Sigmoid colon (tissue), 7 donors: ENCODE data around the gene KCNMB2. TPM values are rescaled to one million over a fixed set of nuclear protein-coding genes. Genes with fewer than 3 reads are reported as not detected.

ENCODE experiments used
- DNase-seq: peaks from one replicate; pipeline ENCODE4 v3.0.0-alpha.2; 2019
- H3K27ac ChIP-seq, 4 donors: fragments of 200-600 bp; sonication (generic); one replicate each; pipeline ENCODE4 v1.5.1; 2016 to 2019; ENCODE audit warnings: mild to moderate bottlenecking in 1 of 4
- H3K27me3 ChIP-seq, 3 donors: fragments of 200-600 bp; sonication (generic); one replicate each; pipeline ENCODE4 v1.5.1; 2019; ENCODE audit warnings: mild to moderate bottlenecking in 1 of 3
- H3K36me3 ChIP-seq, 4 donors: fragments of 200-600 bp; sonication (generic); one replicate each; pipeline ENCODE4 v1.5.1; 2016 to 2019
- H3K4me1 ChIP-seq, 4 donors: fragments of 200-600 bp; sonication (generic); one replicate each; pipeline ENCODE4 v1.5.1; 2017 to 2019
- H3K4me3 ChIP-seq, 4 donors: fragments of 200-600 bp; sonication (generic); one replicate each; pipeline ENCODE4 v1.5.1; 2017 to 2019; ENCODE audit warnings: mild to moderate bottlenecking in 2 of 4, moderate library complexity in 1 of 4
- H3K9me3 ChIP-seq, 4 donors: fragments of 200-600 bp in 3 of 4; sonication (generic) in 3 of 4; one replicate each; pipeline versions ENCODE4 v1.5.1 to v1.6.1; 2013 to 2019
- EP300 ChIP-seq, 4 donors: sonication (generic); formaldehyde crosslinking; IDR thresholded peaks; one replicate each; pipeline ENCODE4 v1.6.1; 2017; ENCODE audit warnings: antibody characterized with exemption in 4 of 4
- POLR2A ChIP-seq, 2 donors: fragments of 450-650 bp; IDR thresholded peaks; one replicate each; pipeline ENCODE4 v1.6.1; 2016; ENCODE audit warnings: antibody characterized with exemption in 2 of 2, mild to moderate bottlenecking in 2 of 2, moderate library complexity in 2 of 2
- POLR2AphosphoS5 ChIP-seq, 4 donors: sonication (generic); formaldehyde crosslinking; IDR thresholded peaks; one replicate each; pipeline ENCODE4 v1.6.1; 2017; ENCODE audit warnings: antibody characterized with exemption in 4 of 4
- WGBS, 2 donors: extraction: QIAGEN DNeasy Blood & Tissue Kit; methylation state at CpG; one replicate each; pipeline ENCODE4 v1.1.7; 2013; 5-methylcytosine and 5-hydroxymethylcytosine counted together
- intact Hi-C: fragments of 100-400 bp; cut with DNase I; formaldehyde crosslinking; loops from one replicate; pipeline ENCODE4 v1.15.1; 2023
- polyA plus RNA-seq, 3 donors: library from polyadenylated mRNA; stranded (reverse); fragments of 200-250 nt; gene quantifications; one replicate each; pipeline ENCODE4 v1.2.3, GENCODE V29; 2013
- total RNA-seq, 4 donors: library from RNA; depleted of rRNA; stranded (reverse); fragments of >200 nt; gene quantifications; one replicate each; pipeline ENCODE4 v1.1.0, GENCODE V29; 2016
- TF ChIP-seq, protein P1 (sequence below), 4 experiments: fragments of 450-650 bp in 3 of 4; fragments of 200-600 bp in 1 of 4; IDR thresholded peaks; one replicate each; pipeline ENCODE4 v1.5.1; 2016 to 2019; ENCODE audit warnings: antibody characterized with exemption in 4 of 4, mild to moderate bottlenecking in 3 of 4, moderate library complexity in 2 of 4
- donor health status: healthy with polysubstance abuse.
- donor health status: Bipolar disorder and iron deficiency.
- donor health status: healthy.

KCNMB2 gene
- total and polyA plus RNA-seq, 7 donors: 0.22 to 3.2 (median 1.5) TPM; not detected in 1

- no peak overlapping the region for H3K4me3 ChIP-seq
- H3K9me3 ChIP-seq: no peaks in the 10 kb centered on the region
- no peak for DNase-seq
- no peak overlapping the region for H3K27ac ChIP-seq
- intact Hi-C loops: no loop called here
- no peaks in the 10 kb centered on the region for H3K27me3 ChIP-seq
- 90 to 92% methylated on average over 4 of the region's 4 CpGs for WGBS, 2 donors
- no peak for TF ChIP-seq POLR2A (IDR thresholded peaks at IDR 0.05)
- no peak for TF ChIP-seq POLR2AphosphoS5 (IDR thresholded peaks at IDR 0.05)
- TF ChIP-seq EP300 (IDR thresholded peaks at IDR 0.05): no peak
- TF ChIP-seq, protein P1, sequence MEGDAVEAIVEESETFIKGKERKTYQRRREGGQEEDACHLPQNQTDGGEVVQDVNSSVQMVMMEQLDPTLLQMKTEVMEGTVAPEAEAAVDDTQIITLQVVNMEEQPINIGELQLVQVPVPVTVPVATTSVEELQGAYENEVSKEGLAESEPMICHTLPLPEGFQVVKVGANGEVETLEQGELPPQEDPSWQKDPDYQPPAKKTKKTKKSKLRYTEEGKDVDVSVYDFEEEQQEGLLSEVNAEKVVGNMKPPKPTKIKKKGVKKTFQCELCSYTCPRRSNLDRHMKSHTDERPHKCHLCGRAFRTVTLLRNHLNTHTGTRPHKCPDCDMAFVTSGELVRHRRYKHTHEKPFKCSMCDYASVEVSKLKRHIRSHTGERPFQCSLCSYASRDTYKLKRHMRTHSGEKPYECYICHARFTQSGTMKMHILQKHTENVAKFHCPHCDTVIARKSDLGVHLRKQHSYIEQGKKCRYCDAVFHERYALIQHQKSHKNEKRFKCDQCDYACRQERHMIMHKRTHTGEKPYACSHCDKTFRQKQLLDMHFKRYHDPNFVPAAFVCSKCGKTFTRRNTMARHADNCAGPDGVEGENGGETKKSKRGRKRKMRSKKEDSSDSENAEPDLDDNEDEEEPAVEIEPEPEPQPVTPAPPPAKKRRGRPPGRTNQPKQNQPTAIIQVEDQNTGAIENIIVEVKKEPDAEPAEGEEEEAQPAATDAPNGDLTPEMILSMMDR (IDR thresholded peaks at IDR 0.05): no peak
- no peaks in the 10 kb centered on the region for H3K4me1 ChIP-seq
- no peaks in the 10 kb centered on the region for H3K36me3 ChIP-seq
Measured at GRCh38 chr3:178761024-178761423, 224.8 kb downstream of the KCNMB2 start.

- H3K27me3 ChIP-seq: no peaks in the 10 kb centered on the region
- DNase-seq: no peak
- intact Hi-C loops: no loop called here
- no peak overlapping the region for H3K4me3 ChIP-seq
- no peaks in the 10 kb centered on the region for H3K36me3 ChIP-seq
- H3K9me3 ChIP-seq: no peaks in the 10 kb centered on the region
- no peaks in the 10 kb centered on the region for H3K4me1 ChIP-seq
- WGBS, 2 donors: 77 to 83% methylated on average over 3 of the region's 3 CpGs
- no peak overlapping the region for H3K27ac ChIP-seq
- TF ChIP-seq, protein P1 (IDR thresholded peaks at IDR 0.05): no peak
- TF ChIP-seq POLR2AphosphoS5 (IDR thresholded peaks at IDR 0.05) (no peak), EP300 (IDR thresholded peaks at IDR 0.05) (no peak), POLR2A (IDR thresholded peaks at IDR 0.05) (no peak)
Measured at GRCh38 chr3:178761461-178761860, 225.2 kb downstream of the KCNMB2 start.

- peaks cover 0 to 7% (median 0%) of the 10 kb centered on the region in 4 donors for H3K4me1 ChIP-seq
- 91 to 100% methylated on average over 1 of the region's 1 CpG for WGBS, 2 donors
Measured at GRCh38 chr3:178762385-178762784, 226.1 kb downstream of the KCNMB2 start.

DNA sequence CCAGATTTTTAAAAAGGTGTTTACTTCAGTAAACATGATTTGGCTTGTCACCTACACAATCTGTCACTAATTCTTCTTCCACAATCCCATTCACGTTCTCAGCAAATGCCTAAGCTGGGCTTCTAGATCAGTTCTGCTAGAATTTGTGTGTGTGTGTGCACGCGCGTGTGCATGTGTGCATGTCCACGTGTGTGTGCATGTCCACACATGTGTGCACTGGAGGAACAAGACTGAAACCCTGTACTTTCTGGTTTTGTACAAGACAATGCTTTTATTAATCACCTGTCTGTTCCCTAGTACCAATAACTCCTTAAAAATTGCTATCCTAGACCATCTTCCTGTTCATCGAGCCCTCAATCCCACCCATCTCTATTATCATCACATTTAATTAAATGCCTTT is 229.2 kb downstream of the KCNMB2 start:
- intact Hi-C loops: no loop called here
- Histone ChIP-seq H3K4me3 (no peak overlapping the region), H3K9me3 (no peaks in the 10 kb centered on the region), H3K27ac (no peak overlapping the region), H3K4me1 (peaks cover 0 to 10% (median 0%) of the 10 kb centered on the region in 4 donors), H3K36me3 (no peaks in the 10 kb centered on the region), H3K27me3 (no peaks in the 10 kb centered on the region)
- WGBS, 2 donors: 75 to 80% methylated on average over 6 of the region's 6 CpGs
- DNase-seq: no peak
- TF ChIP-seq POLR2A (IDR thresholded peaks at IDR 0.05) (no peak), POLR2AphosphoS5 (IDR thresholded peaks at IDR 0.05) (no peak), EP300 (IDR thresholded peaks at IDR 0.05) (no peak)
- TF ChIP-seq, protein P1 (IDR thresholded peaks at IDR 0.05): no peak

More at GRCh38 chr3:178762385-178762784, 226.1 kb downstream of the KCNMB2 start:
- no peak for TF ChIP-seq EP300 (IDR thresholded peaks at IDR 0.05)
- no peak for TF ChIP-seq POLR2AphosphoS5 (IDR thresholded peaks at IDR 0.05)
- TF ChIP-seq, protein P1 (IDR thresholded peaks at IDR 0.05): no peak
- no peak for TF ChIP-seq POLR2A (IDR thresholded peaks at IDR 0.05)
- Histone ChIP-seq H3K27me3 (no peaks in the 10 kb centered on the region), H3K4me3 (no peak overlapping the region), H3K9me3 (no peaks in the 10 kb centered on the region), H3K36me3 (no peaks in the 10 kb centered on the region), H3K27ac (no peak overlapping the region)
- intact Hi-C loops: no loop called here
- DNase-seq: no peak

DNA sequence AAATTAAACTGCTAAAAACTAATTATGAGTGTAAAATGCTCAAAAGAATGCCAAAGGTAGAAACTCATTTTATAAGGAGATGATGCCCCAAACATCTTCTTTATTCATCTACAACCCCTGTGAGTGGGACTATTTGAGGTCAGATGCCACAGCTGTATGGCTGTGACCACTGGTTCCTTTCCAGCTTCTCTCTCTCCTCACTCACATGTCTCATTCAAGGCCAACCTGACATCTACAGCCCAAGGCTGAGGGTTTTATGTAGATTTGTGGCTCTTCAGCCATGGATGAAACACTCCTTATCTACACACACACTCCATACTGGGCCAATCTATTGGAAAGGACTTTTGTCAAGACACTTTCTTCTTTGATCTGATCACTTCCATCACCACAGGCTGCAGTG is 231.3 kb downstream of the KCNMB2 start:
- no peak for TF ChIP-seq POLR2AphosphoS5 (IDR thresholded peaks at IDR 0.05)
- no peak for TF ChIP-seq POLR2A (IDR thresholded peaks at IDR 0.05)
- no peak for TF ChIP-seq EP300 (IDR thresholded peaks at IDR 0.05)
- TF ChIP-seq, protein P1 (IDR thresholded peaks at IDR 0.05): no peak
- no peak for DNase-seq
- no peak overlapping the region for H3K4me3 ChIP-seq
- H3K27me3 ChIP-seq: no peaks in the 10 kb centered on the region
- peaks cover 0 to 10% (median 0%) of the 10 kb centered on the region in 4 donors for H3K4me1 ChIP-seq
- H3K27ac ChIP-seq: no peak overlapping the region
- no peaks in the 10 kb centered on the region for H3K9me3 ChIP-seq
- intact Hi-C loops: no loop called here
- no peaks in the 10 kb centered on the region for H3K36me3 ChIP-seq
